ENCODE data around the gene CCDC183. TPM values are rescaled to one million over a fixed set of nuclear protein-coding genes. Genes with fewer than 3 reads are reported as not detected.

Gene CCDC183
- total RNA-seq, 1 donor from 2014 or later: not detected

GRCh38 chr9:136826703-136827582, 30.8 kb downstream of the CCDC183 start:
- no peaks in the 10 kb centered on the region for H3K9me3 Mint-ChIP-seq
- POLR2A ChIA-PET: interaction anchor here (0.7 kb wide), 1 partner anchor 114 kb away, joined by 3 read pairs; no protein-coding TSS in a partner anchor
- H3K4me3 Mint-ChIP-seq: no peak overlapping the region
- no peaks in the 10 kb centered on the region for H3K4me1 Mint-ChIP-seq
- H3K27me3 Mint-ChIP-seq: no peaks in the 10 kb centered on the region
- H3K36me3 Mint-ChIP-seq (ENCODE audit: low read depth): peaks cover 55% of the 10 kb centered on the region
- no peak for DNase-seq
- intact Hi-C loops (cut with micrococcal nuclease): no loop called here
- CTCF ChIA-PET: no interaction called here
- ATAC-seq (ENCODE audit: low read depth): no peak
- H3K27ac Mint-ChIP-seq: no peak overlapping the region
- TF ChIP-seq CTCF (IDR thresholded peaks at IDR 0.05): no peak

GRCh38 chr9:136827794-136828473, 31.8 kb downstream of the CCDC183 start:
- no peaks in the 10 kb centered on the region for H3K9me3 Mint-ChIP-seq
- peaks cover 62% of the 10 kb centered on the region for H3K36me3 Mint-ChIP-seq (ENCODE audit: low read depth)
- ChIA-PET CTCF (no interaction called here), POLR2A (interaction anchor here (0.7 kb wide), 1 partner anchor 115 kb away, joined by 3 read pairs; no protein-coding TSS in a partner anchor)
- no peak for TF ChIP-seq CTCF (IDR thresholded peaks at IDR 0.05)
- no peak overlapping the region for H3K27ac Mint-ChIP-seq
- no peak for DNase-seq
- no peaks in the 10 kb centered on the region for H3K4me1 Mint-ChIP-seq
- intact Hi-C loops (cut with micrococcal nuclease): no loop called here
- H3K27me3 Mint-ChIP-seq: no peaks in the 10 kb centered on the region
- H3K4me3 Mint-ChIP-seq: no peak overlapping the region
- ATAC-seq (ENCODE audit: low read depth): no peak

- H3K36me3 Mint-ChIP-seq (ENCODE audit: low read depth): peaks cover 58% of the 10 kb centered on the region
- POLR2A ChIA-PET: no interaction called here
- H3K9me3 Mint-ChIP-seq: no peaks in the 10 kb centered on the region
- TF ChIP-seq CTCF (IDR thresholded peaks at IDR 0.05): no peak
- no peak for DNase-seq
- H3K4me3 Mint-ChIP-seq: no peak overlapping the region
- H3K4me1 Mint-ChIP-seq: no peaks in the 10 kb centered on the region
- H3K27me3 Mint-ChIP-seq: no peaks in the 10 kb centered on the region
- no peak overlapping the region for H3K27ac Mint-ChIP-seq
- CTCF ChIA-PET: no interaction called here
- intact Hi-C loops (cut with micrococcal nuclease): no loop called here
- ATAC-seq (ENCODE audit: low read depth): no peak
Observed at GRCh38 chr9:136828474-136829140, 32.5 kb downstream of the CCDC183 start.

- no peaks in the 10 kb centered on the region for H3K27me3 Mint-ChIP-seq
- ChIA-PET POLR2A (interaction anchor here (0.6 kb wide), 1 partner anchor 19 kb away, joined by 3 read pairs; no protein-coding TSS in a partner anchor), CTCF (no interaction called here)
- no peak overlapping the region for H3K27ac Mint-ChIP-seq
- DNase-seq (no peak), ATAC-seq (ENCODE audit: low read depth) (no peak)
- no peaks in the 10 kb centered on the region for H3K4me1 Mint-ChIP-seq
- peaks cover 58% of the 10 kb centered on the region for H3K36me3 Mint-ChIP-seq (ENCODE audit: low read depth)
- no peaks in the 10 kb centered on the region for H3K9me3 Mint-ChIP-seq
- no peak for TF ChIP-seq CTCF (IDR thresholded peaks at IDR 0.05)
- intact Hi-C loops (cut with micrococcal nuclease): no loop called here
- no peak overlapping the region for H3K4me3 Mint-ChIP-seq
Observed at GRCh38 chr9:136829412-136829811, 33.3 kb downstream of the CCDC183 start.
